Uterus (tissue), 4 donors: ENCODE measurements around the gene PLLP. TPM values are rescaled to one million over a fixed set of nuclear protein-coding genes. Genes with fewer than 3 reads are reported as not detected.
A peak's percentile ranks its signal among the peaks of the same experiment; 100 is the strongest.

Source experiments
- DNase-seq, 2 donors: peaks; one replicate each; pipeline ENCODE4 v3.0.0-alpha.2; 2019 to 2020
- H3K27ac ChIP-seq, 2 donors: fragments of 200-600 bp; sonication (generic); 1 replicate in 1 of 2; 2 replicates in 1 of 2; pipeline ENCODE4 v1.5.1; 2016 to 2018
- H3K27me3 ChIP-seq, 2 donors: fragments of 200-600 bp; sonication (generic); one replicate each; pipeline ENCODE4 v1.5.1; 2018 to 2019; ENCODE audit warnings: control low read depth in 1 of 2
- H3K36me3 ChIP-seq, 2 donors: fragments of 200-600 bp; sonication (generic); one replicate each; pipeline ENCODE4 v1.5.1; 2019; ENCODE audit warnings: control low read depth in 1 of 2
- H3K4me1 ChIP-seq, 2 donors: fragments of 200-600 bp; sonication (generic); one replicate each; pipeline ENCODE4 v1.5.1; 2018 to 2019; ENCODE audit warnings: control low read depth in 1 of 2
- H3K4me3 ChIP-seq, 2 donors: fragments of 200-600 bp; sonication (generic); 1 replicate in 1 of 2; 2 replicates in 1 of 2; pipeline ENCODE4 v1.5.1; 2018 to 2019; ENCODE audit warnings: mild to moderate bottlenecking in 1 of 2
- H3K9me3 ChIP-seq, 2 donors: fragments of 200-600 bp; sonication (generic); one replicate each; pipeline ENCODE4 v1.5.1; 2019; ENCODE audit warnings: control low read depth in 1 of 2
- CTCF ChIP-seq, 4 experiments: fragments of 200-600 bp in 2 of 4; fragments of 450-650 bp in 2 of 4; sonication (generic) in 2 of 4; IDR thresholded peaks; one replicate each; pipeline ENCODE4 v1.5.1; 2016 to 2019; ENCODE audit warnings: antibody characterized with exemption in 4 of 4, mild to moderate bottlenecking in 2 of 4, moderate library complexity in 1 of 4
- POLR2A ChIP-seq, 2 donors: fragments of 450-650 bp; IDR thresholded peaks; one replicate each; pipeline ENCODE4 v1.6.1; 2016; ENCODE audit warnings: antibody characterized with exemption in 2 of 2, mild to moderate bottlenecking in 1 of 2, moderate library complexity in 1 of 2
- intact Hi-C: fragments of 100-400 bp; cut with DNase I; formaldehyde crosslinking; loops from one replicate; pipeline ENCODE4 v1.15.1; 2023; ENCODE audit warnings: low total_unique reads
- total RNA-seq, 4 donors: library from RNA; depleted of rRNA in 3 of 4; stranded (reverse); fragments of >200 nt in 3 of 4; gene quantifications; one replicate each; pipeline versions ENCODE4 v1.1.0 to v1.2.4, GENCODE V29; 2014 to 2023
- donor health status: DM: yes; HTN: yes; CAD: no.

Gene PLLP
- total RNA-seq, 4 donors from 2014 or later: 2.6 to 19.1 (median 6.2) TPM; not detected in 1

DNA sequence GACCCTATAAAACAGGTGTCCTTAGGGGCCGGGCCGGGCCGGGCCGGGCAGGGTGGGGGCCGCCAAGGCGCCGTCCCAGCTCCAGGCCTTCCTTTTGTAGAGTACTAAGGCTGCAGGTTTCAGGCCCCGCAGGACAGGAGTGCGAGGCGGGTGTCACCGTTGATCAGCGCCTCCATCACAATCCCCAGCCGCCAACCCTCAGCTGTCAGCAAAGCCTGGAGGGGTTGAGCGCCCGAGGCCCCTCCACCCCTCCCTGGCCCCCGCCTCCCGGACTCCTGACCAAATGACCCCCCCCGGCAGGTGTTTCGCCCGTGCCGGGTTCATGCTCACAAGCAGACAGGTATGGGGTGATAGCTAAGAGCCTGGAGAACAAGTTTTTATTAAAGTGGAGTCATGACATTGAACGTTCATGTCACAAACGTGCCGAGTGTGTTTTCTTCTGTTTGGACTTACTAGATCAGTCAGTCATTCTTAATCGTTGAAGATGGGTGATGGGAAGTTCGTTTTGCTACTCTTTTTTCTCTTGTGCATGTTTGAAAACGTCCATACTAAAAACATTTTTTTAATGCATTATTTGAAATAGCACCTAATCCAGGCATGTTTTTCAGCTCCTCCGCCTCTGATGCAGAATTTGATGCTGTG lies 38.9 kb downstream of the PLLP start:
- intact Hi-C loops: no loop called here
- Histone ChIP-seq H3K4me3 (peak overlapping the region; percentile 68 to 91), H3K4me1 (no peaks in the 10 kb centered on the region), H3K9me3 (no peaks in the 10 kb centered on the region), H3K27ac (peak overlapping the region; percentile 84 to 87), H3K36me3 (no peaks in the 10 kb centered on the region), H3K27me3 (no peaks in the 10 kb centered on the region)
- TF ChIP-seq CTCF (IDR thresholded peaks at IDR 0.05) (no peak), POLR2A (IDR thresholded peaks at IDR 0.05) (no peak)
- peak in 1 of 2 donors; percentile 36 for DNase-seq

DNA sequence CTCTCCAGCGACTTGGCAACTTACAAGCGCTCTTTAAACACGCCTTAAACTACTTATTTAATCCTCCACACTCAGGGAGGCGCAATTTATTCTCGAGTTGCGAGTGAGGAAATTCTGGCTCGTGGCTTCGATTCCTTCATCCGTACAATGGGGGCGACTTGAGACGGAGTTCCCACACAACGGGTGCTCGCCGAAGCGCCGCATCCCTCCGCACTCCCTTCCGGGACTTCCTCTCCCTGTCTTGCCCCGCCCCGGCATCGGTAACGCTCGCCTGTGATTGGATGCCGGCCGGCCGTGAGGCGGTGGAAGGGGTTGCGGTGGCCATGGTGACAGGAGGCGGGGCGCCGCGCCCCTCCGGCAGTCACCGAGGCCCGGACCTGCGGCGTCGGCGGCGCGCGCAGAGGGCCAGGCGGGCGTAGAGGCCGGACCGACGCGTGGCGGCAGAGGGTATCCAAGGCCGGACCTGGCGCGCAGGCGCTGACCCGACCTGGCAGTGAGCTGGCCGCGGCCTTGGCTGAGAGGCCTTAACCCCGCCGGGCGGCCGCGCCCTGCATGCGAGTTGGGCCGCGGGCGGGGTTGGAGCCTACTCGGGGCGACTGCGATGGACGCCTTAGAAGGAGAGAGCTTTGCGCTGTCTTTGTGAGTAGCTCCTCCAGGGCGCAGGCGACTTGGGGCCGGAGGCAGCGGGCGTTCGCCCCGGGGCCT lies 39.6 kb downstream of the PLLP start, which contains the start of gene ARL2BP:
TSS of gene ARL2BP (plus strand) at position 493 of the 705 bp plus-strand sequence. CDS start at position 602, 109 bp downstream.
- TF ChIP-seq POLR2A (IDR thresholded peaks at IDR 0.05) (peak; percentile 79 to 86), CTCF (IDR thresholded peaks at IDR 0.05) (peak in 3 of 4 experiments; percentile 5 to 19 (median 18))
- Histone ChIP-seq H3K27me3 (no peaks in the 10 kb centered on the region), H3K9me3 (no peaks in the 10 kb centered on the region), H3K4me3 (peak within 1 kb of the TSS; percentile 68 to 91), H3K27ac (peak within 1 kb of the TSS; percentile 84 to 87), H3K4me1 (no peaks in the 10 kb centered on the region), H3K36me3 (no peaks in the 10 kb centered on the region)
- intact Hi-C loops: no loop called here
- DNase-seq: peak; percentile 97 to 98

DNA sequence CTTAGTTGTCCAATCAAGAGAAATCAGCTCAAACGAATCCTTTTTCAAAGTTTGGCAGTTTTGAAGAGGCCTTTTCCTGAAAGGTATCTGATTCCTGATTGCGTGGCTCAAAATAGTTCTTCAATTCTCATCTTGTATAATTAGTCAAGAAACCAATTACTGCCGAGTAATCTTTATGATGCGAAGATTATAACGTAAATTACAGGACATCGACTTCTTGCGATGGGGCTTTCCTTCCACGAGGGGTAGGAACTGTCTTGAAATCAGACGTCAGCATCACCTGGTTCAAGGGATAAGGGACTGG lies 40.1 kb downstream of the PLLP start:
- H3K27ac ChIP-seq: peak overlapping the region; percentile 84 to 87
- no peaks in the 10 kb centered on the region for H3K9me3 ChIP-seq
- no peaks in the 10 kb centered on the region for H3K4me1 ChIP-seq
- H3K27me3 ChIP-seq: no peaks in the 10 kb centered on the region
- peak overlapping the region; percentile 68 to 91 for H3K4me3 ChIP-seq
- DNase-seq: no peak
- intact Hi-C loops: no loop called here
- H3K36me3 ChIP-seq: no peaks in the 10 kb centered on the region
- no peak for TF ChIP-seq POLR2A (IDR thresholded peaks at IDR 0.05)
- TF ChIP-seq CTCF (IDR thresholded peaks at IDR 0.05): no peak

DNA sequence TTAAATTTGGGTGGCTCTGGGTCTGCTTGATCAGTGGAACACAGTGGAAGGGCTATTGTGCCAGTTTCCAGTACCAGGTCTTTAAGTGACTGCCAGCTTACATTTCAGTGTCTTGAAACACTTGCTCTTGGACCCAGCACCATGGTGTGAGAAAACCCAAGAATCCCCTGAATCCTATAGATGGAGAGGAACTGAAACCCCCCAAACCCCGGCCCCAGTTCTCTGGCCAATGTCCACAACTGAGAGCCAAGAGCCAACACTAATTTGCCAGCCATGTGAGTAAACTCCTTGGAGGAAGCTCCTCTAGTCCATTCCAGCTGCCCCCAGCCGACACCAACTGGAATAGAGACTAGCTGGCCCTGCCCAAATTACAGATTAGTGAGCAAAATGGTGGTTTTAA lies 41.8 kb downstream of the PLLP start:
- no peaks in the 10 kb centered on the region for H3K4me1 ChIP-seq
- no peak overlapping the region for H3K4me3 ChIP-seq
- DNase-seq: no peak
- TF ChIP-seq CTCF (IDR thresholded peaks at IDR 0.05): no peak
- no peak for TF ChIP-seq POLR2A (IDR thresholded peaks at IDR 0.05)
- H3K27ac ChIP-seq: no peak overlapping the region
- H3K27me3 ChIP-seq: no peaks in the 10 kb centered on the region
- intact Hi-C loops: no loop called here
- no peaks in the 10 kb centered on the region for H3K36me3 ChIP-seq
- H3K9me3 ChIP-seq: no peaks in the 10 kb centered on the region

DNA sequence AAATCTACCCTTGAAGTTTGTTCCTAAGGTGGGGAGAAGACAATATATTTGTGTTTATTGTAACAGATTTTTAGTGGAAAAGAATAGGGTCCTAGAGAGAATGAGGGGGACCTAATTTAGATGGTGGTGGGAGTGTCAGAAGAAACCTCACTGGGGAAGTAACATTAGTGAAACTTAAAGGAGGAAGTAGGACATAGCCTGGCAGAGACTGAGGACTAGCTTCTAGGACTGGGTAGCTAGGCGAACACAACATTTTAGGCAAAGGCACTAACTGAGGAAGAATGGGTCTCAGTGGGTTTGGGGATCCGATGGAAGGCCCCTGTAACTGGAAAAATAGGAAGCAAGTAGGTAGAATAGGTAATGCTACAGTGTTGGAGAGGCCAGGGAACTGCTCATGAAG lies 43.6 kb downstream of the PLLP start:
- no peaks in the 10 kb centered on the region for H3K4me1 ChIP-seq
- TF ChIP-seq POLR2A (IDR thresholded peaks at IDR 0.05): no peak
- no peak for TF ChIP-seq CTCF (IDR thresholded peaks at IDR 0.05)
- H3K36me3 ChIP-seq: no peaks in the 10 kb centered on the region
- H3K27ac ChIP-seq: no peak overlapping the region
- H3K27me3 ChIP-seq: no peaks in the 10 kb centered on the region
- no peaks in the 10 kb centered on the region for H3K9me3 ChIP-seq
- intact Hi-C loops: no loop called here
- no peak for DNase-seq
- H3K4me3 ChIP-seq: no peak overlapping the region
